ENCODE data around the gene IP6K1.
A peak's percentile ranks its signal among the peaks of the same experiment; 100 is the strongest.

GRCh38 chr3:49689046-49689907 lies 97.1 kb downstream of the IP6K1 start, which contains the start of the genes MST1 and RNF123:
- peak in 7 of 11 experiments; percentile 16 to 60 (median 44) for TF ChIP-seq CTCF (IDR thresholded peaks at IDR 0.05 in 8 of 11, conservative IDR thresholded peaks at IDR 0.05 in 3 of 11)
- TF ChIP-seq POLR2A (IDR thresholded peaks at IDR 0.05): no peak
- peak; percentile 93 to 95 (median 94) for TF ChIP-seq POLR2AphosphoS5 (IDR thresholded peaks at IDR 0.05)
